HCEC 1CT (cell line): ENCODE data around the gene CYTH2.
"Not testable (repeated sequence)": the region's sequence is repeated elsewhere in the genome, so short reads cannot be mapped to it uniquely, and the experiment has no call there.

Experiments used
- DNase-seq: peaks from one replicate; pipeline ENCODE4 v3.0.0-alpha.2; 2017

The CYTH2 gene

DNA sequence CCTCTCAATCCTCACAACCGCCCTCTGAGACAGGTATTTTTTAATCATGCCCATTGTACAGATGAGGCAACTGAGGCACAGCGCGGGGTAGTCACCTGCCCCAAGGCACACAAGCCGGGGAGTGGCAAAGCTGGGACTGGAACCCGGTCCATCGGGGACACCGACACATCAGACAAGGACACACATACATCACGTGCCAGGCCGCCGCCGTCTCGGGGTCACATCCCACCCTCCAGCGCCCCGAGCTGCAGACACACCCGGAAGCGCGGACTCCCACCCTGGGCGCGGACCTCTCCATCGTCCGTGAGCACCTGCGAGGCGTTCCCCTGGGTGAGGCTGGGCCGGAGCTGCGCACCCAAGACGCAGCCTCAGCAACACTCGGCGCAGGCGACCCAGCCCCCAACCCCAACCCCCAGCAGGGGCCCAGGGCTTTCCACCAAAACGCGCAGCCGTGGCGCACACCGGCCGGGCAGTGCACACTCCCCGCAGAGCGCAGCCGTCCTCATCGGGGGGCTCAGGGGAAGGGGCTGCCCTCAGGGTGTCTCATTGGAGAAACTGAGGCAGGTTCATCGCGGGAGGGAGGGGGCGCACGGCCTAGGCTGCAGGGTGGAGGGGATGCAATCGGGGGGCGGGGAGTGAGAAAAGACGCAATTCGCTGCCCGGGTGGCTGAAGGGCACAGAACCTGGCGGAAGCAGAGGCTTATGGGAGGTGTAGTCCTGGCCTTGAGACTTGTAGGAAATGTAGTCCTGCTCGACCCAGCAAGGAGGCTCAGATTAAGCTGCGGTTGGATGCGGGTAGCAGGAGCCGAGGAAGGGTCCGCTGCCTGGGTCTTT, 44.3 kb downstream of the CYTH2 start:
- peak; percentile 55 for DNase-seq

DNA sequence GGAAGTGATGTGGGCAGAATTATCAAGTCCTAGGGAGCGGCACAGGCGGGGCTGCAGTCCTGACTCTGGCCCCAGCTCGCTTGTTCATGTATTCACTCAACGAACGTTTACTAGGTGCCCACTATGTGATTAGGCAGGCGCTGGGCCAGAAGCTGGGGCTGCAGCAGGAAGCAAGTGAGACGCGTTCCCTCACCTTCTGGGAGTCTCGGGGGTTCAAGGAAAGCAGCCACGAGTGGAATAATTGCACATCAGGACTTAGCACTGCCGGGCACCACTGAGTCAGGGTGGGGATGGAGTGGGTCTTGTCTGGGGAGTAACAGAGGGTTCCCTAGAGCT, 44.9 kb downstream of the CYTH2 start:
- DNase-seq, result no peak

DNA sequence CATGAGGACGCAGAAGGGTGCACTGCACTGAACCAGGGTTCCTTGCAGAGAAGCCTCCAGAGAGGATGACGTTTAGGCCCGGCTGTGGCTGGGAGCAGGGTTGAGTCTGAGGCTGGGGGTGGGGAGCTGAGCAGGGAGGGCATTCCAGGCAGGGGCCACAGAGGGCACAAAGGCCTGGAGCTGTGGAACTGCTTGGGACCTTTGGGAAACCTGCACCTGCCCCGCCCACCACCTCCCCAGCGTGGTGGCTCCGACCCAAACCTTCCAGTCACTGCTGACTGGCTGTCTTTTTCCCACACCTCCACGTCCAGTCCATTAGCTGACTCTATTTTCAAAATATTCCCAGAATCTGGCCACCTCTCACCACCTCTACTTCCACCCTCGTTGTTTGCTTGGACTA, 47.4 kb downstream of the CYTH2 start:
- no peak for DNase-seq

DNA sequence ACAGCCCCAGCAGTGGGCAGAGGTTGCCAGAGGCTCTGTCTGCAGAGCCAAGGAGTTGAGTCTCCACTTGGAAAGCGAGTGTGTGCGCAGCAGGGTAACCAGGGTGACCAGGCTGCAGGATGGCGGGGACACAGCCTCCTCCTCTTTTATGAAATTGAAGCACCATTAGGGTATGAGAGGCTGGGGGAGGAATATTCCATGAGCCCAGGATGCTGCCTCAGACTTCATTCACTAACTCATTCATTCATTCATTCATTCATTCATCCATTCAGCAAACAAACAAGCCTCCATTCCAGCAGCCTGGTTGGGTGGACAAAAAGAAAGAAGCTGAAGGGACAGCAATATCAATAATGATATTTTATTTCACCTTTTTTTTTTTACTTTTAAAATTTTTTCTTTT, 49.0 kb downstream of the CYTH2 start:
- DNase-seq, result no peak

DNA sequence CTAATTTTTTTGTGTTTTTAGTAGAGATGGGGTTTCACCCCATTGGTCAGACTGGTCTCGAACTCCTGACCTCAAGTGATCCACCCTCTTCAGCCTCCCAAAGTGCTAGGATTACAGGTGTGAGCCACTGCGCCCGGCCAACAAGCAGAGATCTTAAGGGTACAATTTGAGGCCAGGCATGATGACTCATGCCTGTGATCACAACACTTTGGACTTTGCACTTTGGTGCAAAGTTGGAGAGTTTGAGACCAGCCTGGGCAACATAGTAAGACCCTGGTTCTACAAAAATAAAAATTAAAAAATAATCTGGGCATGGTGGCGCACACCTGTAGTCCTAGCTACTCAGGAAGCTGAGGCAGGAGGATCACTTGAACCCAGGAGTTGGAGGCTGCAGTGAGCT, 50.3 kb downstream of the CYTH2 start:
- not testable (repeated sequence) for DNase-seq

DNA sequence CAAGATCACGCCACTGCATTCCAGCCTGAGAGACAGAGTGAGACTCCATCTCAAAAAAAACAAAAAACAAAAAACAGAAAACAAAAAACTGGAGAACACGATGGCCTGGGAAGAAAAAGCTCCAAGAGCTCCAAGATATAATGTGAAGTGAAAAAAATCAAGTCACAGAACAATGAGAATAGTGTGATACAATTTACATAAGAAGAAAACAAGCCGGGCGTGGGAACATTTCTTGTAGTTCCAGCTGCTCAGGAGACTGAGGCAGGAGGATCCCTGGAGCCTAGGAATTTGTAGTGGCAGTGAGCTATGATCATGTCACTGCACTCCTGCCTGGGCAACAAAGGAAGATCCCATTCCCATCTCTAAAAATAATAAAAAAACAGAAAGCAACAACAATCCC, 51.0 kb downstream of the CYTH2 start:
- DNase-seq, result no peak

GRCh38 chr19:48524221-48524620, 55.1 kb downstream of the CYTH2 start:
- no peak for DNase-seq

DNA sequence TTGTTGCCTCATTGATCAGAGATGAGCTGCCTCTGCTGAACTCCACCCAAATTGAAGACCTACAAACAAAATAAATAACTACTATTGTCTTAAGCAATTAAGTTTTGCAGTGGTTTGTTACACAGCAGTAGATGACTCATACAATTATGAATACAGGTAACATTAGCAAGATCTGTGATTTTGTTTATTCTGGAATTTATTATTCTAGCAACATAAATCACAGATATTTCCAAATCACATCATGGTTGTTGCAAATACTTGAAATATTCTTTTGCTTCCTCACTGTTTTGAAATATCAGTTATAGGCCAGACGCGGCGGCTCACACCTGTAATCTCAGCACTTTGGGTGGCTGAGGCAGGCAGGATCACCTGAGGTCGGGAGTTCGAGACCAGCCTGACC, 55.6 kb downstream of the CYTH2 start:
- DNase-seq, result no peak

GRCh38 chr19:48529156-48529555, 60.0 kb downstream of the CYTH2 start:
- no peak for DNase-seq

- no peak for DNase-seq
These were observed 61.0 kb downstream of the CYTH2 start for GRCh38 chr19:48530066-48530720.

- no peak for DNase-seq
These were observed 61.6 kb downstream of the CYTH2 start for GRCh38 chr19:48530770-48531169.
